CD4-positive, alpha-beta memory T cell (primary cell): ENCODE results near the gene GATAD2B. TPM values are rescaled to one million over a fixed set of nuclear protein-coding genes. Genes with fewer than 3 reads are reported as not detected.
A peak's percentile ranks its signal among the peaks of the same experiment; 100 is the strongest.

Experiments used
- CTCF ChIA-PET: fragments of 350-600 bp; sonication (Branson Sonifier 250); formaldehyde crosslinking; loops from one replicate; lab custom pipeline; 2021; ENCODE audit warnings: inconsistent platforms; ENCODE audit not compliant: partially characterized antibody; lab: Charles Lee
- POLR2A ChIA-PET: fragments of 350-600 bp; sonication (Branson Sonifier 250); formaldehyde crosslinking; loops from one replicate; lab custom pipeline; 2021; ENCODE audit not compliant: partially characterized antibody; lab: Charles Lee
- DNase-seq, 5 donors: peaks; one replicate each; pipeline versions ENCODE4 v3.0.0 to v3.0.0-alpha.2; 2020 to 2022; ENCODE audit warnings: mixed read lengths in 1 of 5
- H3K27ac ChIP-seq: one replicate; pipeline ENCODE4 v1.7.0; 2013; ENCODE audit warnings: low read depth, low read length
- H3K27me3 ChIP-seq: 2 replicates; pipeline ENCODE4 v1.7.0; 2013; ENCODE audit warnings: mild to moderate bottlenecking, low read length, moderate library complexity; ENCODE audit not compliant: insufficient read depth
- H3K36me3 ChIP-seq: 2 replicates; pipeline ENCODE4 v1.7.0; 2013; ENCODE audit warnings: mild to moderate bottlenecking, low read length, moderate library complexity; ENCODE audit not compliant: insufficient read depth
- H3K4me1 ChIP-seq: 2 replicates; pipeline ENCODE4 v1.7.0; 2013; ENCODE audit warnings: mild to moderate bottlenecking, low read length, moderate library complexity; ENCODE audit not compliant: insufficient read depth
- H3K4me3 ChIP-seq, 2 donors: one replicate each; pipeline ENCODE4 v1.7.0; 2013; ENCODE audit warnings: low read length in 2 of 2, mild to moderate bottlenecking in 1 of 2
- H3K9me3 ChIP-seq, 2 donors: one replicate each; pipeline ENCODE4 v1.7.0; 2013; ENCODE audit warnings: low read length in 2 of 2, control low read depth in 1 of 2; ENCODE audit not compliant: control insufficient read depth in 1 of 2
- H3K27ac Mint-ChIP-seq, 7 donors: one replicate each; pipeline ENCODE4 v1.8.0; 2020 to 2021; ENCODE audit warnings: mixed read lengths in 7 of 7, mild to moderate bottlenecking in 6 of 7, inconsistent platforms in 3 of 7, moderate library complexity in 3 of 7
- H3K27me3 Mint-ChIP-seq, 2 donors: one replicate each; pipeline ENCODE4 v1.8.0; 2020 to 2021; ENCODE audit warnings: mixed read lengths in 2 of 2
- H3K36me3 Mint-ChIP-seq, 2 donors: one replicate each; pipeline ENCODE4 v1.8.0; 2020 to 2021; ENCODE audit warnings: mixed read lengths in 2 of 2, inconsistent platforms in 1 of 2, mild to moderate bottlenecking in 1 of 2
- H3K4me1 Mint-ChIP-seq, 4 donors: one replicate each; pipeline ENCODE4 v1.8.0; 2020 to 2021; ENCODE audit warnings: mixed read lengths in 4 of 4, mild to moderate bottlenecking in 1 of 4
- H3K4me3 Mint-ChIP-seq, 8 donors: one replicate each; pipeline ENCODE4 v1.8.0; 2020 to 2021; ENCODE audit warnings: mixed read lengths in 8 of 8, mild to moderate bottlenecking in 7 of 8, moderate library complexity in 6 of 8, inconsistent platforms in 3 of 8
- H3K9me3 Mint-ChIP-seq, 8 donors: one replicate each; pipeline ENCODE4 v1.8.0; 2020 to 2021; ENCODE audit warnings: mixed read lengths in 8 of 8, mild to moderate bottlenecking in 5 of 8, inconsistent platforms in 3 of 8, moderate library complexity in 1 of 8
- intact Hi-C: fragments of 100-400 bp; cut with micrococcal nuclease; formaldehyde crosslinking; loops from one replicate; pipeline ENCODE4 v1.15.1; 2023
- polyA plus RNA-seq, 2 donors: library from polyadenylated mRNA; unstranded; fragments of 300-500 nt; fragmentation: Illumina TruSeq; gene quantifications; one replicate each; pipeline ENCODE4 v1.2.3, GENCODE V29; 2021
- total RNA-seq, 2 experiments: library from RNA; stranded (reverse); gene quantifications; one replicate each; pipeline ENCODE4 v1.2.3, GENCODE V29; 2021

GATAD2B gene
- total and polyA plus RNA-seq, 4 experiments from 2014 or later = 1.8 to 104 (median 51.3) TPM

- H3K4me3 Mint-ChIP-seq = no peak overlapping the region
- CTCF ChIA-PET = interaction anchor here (0.6 to 9.6 kb wide), 20 partner anchors 9 to 474 kb away, joined by 3 to 169 read pairs (median 4); partner anchors contain the start of genes CREB3L4, DENND4B, GATAD2B and JTB
Measured at GRCh38 chr1:153796786-153797659, 125.7 kb downstream of the GATAD2B start.

GRCh38 chr1:153795934-153796785 lies 126.6 kb downstream of the GATAD2B start:
- H3K36me3 Mint-ChIP-seq = no peaks in the 10 kb centered on the region
- DNase-seq = no peak
- peak overlapping the region in 2 of 7 donors; percentile 65 to 79 for H3K27ac Mint-ChIP-seq
- no peak overlapping the region for H3K4me3 Mint-ChIP-seq
- ChIA-PET POLR2A (interaction anchor here (0.9 to 3.6 kb wide), 6 partner anchors 13 to 194 kb away, joined by 3 to 17 read pairs (median 10); partner anchors contain the start of genes DENND4B, GATAD2B, RAB13 and RPS27), CTCF (interaction anchor here (0.6 to 9.6 kb wide), 17 partner anchors 9 to 475 kb away, joined by 3 to 169 read pairs (median 4); partner anchors contain the start of genes DENND4B, GATAD2B, JTB and RAB13)
- Histone ChIP-seq H3K4me3 (no peak overlapping the region), H3K27me3 (no peaks in the 10 kb centered on the region), H3K36me3 (no peaks in the 10 kb centered on the region), H3K9me3 (no peaks in the 10 kb centered on the region), H3K4me1 (no peaks in the 10 kb centered on the region), H3K27ac (no peak overlapping the region)
- no peaks in the 10 kb centered on the region for H3K27me3 Mint-ChIP-seq
- H3K9me3 Mint-ChIP-seq = no peaks in the 10 kb centered on the region
- peaks cover under 1 to 11% (median 7%) of the 10 kb centered on the region in 4 donors for H3K4me1 Mint-ChIP-seq
- intact Hi-C loops = no loop called here

More at GRCh38 chr1:153796786-153797659, 125.7 kb downstream of the GATAD2B start:
- no peaks in the 10 kb centered on the region for H3K36me3 ChIP-seq
- POLR2A ChIA-PET = interaction anchor here (1.1 to 3.6 kb wide), 6 partner anchors 21 to 193 kb away, joined by 3 to 17 read pairs (median 10); partner anchors contain the start of genes DENND4B, GATAD2B, RAB13 and RPS27
- H3K27me3 Mint-ChIP-seq = no peaks in the 10 kb centered on the region
- H3K4me1 ChIP-seq = no peaks in the 10 kb centered on the region
- H3K27ac Mint-ChIP-seq = peak overlapping the region; percentile 8 to 79 (median 65)
- no peak overlapping the region for H3K4me3 ChIP-seq
- H3K27ac ChIP-seq = no peak overlapping the region
- DNase-seq = peak; percentile 76 to 85 (median 80)
- H3K36me3 Mint-ChIP-seq = no peaks in the 10 kb centered on the region
- no peaks in the 10 kb centered on the region for H3K27me3 ChIP-seq
- H3K4me1 Mint-ChIP-seq = peaks cover 0 to 16% (median 8%) of the 10 kb centered on the region in 4 donors
- intact Hi-C loops = loop anchor here (1.0 kb wide), 4 partner anchors 120 to 475 kb away; partner anchors contain the start of genes DENND4B, HAX1 and RAB13
- H3K9me3 ChIP-seq = no peaks in the 10 kb centered on the region
- no peaks in the 10 kb centered on the region for H3K9me3 Mint-ChIP-seq

GRCh38 chr1:153795330-153795837 lies 127.4 kb downstream of the GATAD2B start:
- H3K9me3 ChIP-seq = no peaks in the 10 kb centered on the region
- no peak overlapping the region for H3K4me3 ChIP-seq
- CTCF ChIA-PET = interaction anchor here (1.8 to 9.6 kb wide), 2 partner anchors 11 to 192 kb away, joined by 5 to 169 read pairs; partner anchors contain the start of genes RAB13 and RPS27
- intact Hi-C loops = no loop called here
- POLR2A ChIA-PET = interaction anchor here (0.9 to 2.5 kb wide), 2 partner anchors 12 to 195 kb away, joined by 3 to 16 read pairs; partner anchors contain the start of gene RPS27
- no peaks in the 10 kb centered on the region for H3K36me3 Mint-ChIP-seq
- H3K4me1 ChIP-seq = no peaks in the 10 kb centered on the region
- DNase-seq = no peak
- no peaks in the 10 kb centered on the region for H3K27me3 Mint-ChIP-seq
- H3K36me3 ChIP-seq = no peaks in the 10 kb centered on the region
- H3K27me3 ChIP-seq = no peaks in the 10 kb centered on the region
- no peaks in the 10 kb centered on the region for H3K9me3 Mint-ChIP-seq
- no peak overlapping the region for H3K27ac ChIP-seq
- no peak overlapping the region for H3K4me3 Mint-ChIP-seq
- peaks cover 7 to 18% (median 11%) of the 10 kb centered on the region in 4 donors for H3K4me1 Mint-ChIP-seq
- H3K27ac Mint-ChIP-seq = no peak overlapping the region

GRCh38 chr1:153794624-153795329 lies 128.0 kb downstream of the GATAD2B start:
- Histone ChIP-seq H3K27ac (no peak overlapping the region), H3K27me3 (no peaks in the 10 kb centered on the region), H3K4me3 (no peak overlapping the region), H3K36me3 (no peaks in the 10 kb centered on the region), H3K9me3 (no peaks in the 10 kb centered on the region), H3K4me1 (peaks cover 6% of the 10 kb centered on the region)
- H3K27me3 Mint-ChIP-seq = peaks cover 0 to 4% of the 10 kb centered on the region in 2 donors
- intact Hi-C loops = no loop called here
- H3K36me3 Mint-ChIP-seq = no peaks in the 10 kb centered on the region
- no peak for DNase-seq
- POLR2A ChIA-PET = interaction anchor here (1.3 to 1.6 kb wide), 2 partner anchors 12 to 192 kb away, joined by 3 to 4 read pairs; partner anchors contain the start of gene RAB13
- peak overlapping the region in 1 of 7 donors; percentile 10 for H3K27ac Mint-ChIP-seq
- H3K4me3 Mint-ChIP-seq = no peak overlapping the region
- CTCF ChIA-PET = interaction anchor here (9.6 kb wide), 1 partner anchor 193 kb away, joined by 169 read pairs; the partner anchor contains the start of genes RAB13 and RPS27
- H3K4me1 Mint-ChIP-seq = peaks cover 11 to 24% (median 16%) of the 10 kb centered on the region in 4 donors
- H3K9me3 Mint-ChIP-seq = no peaks in the 10 kb centered on the region

- H3K4me3 Mint-ChIP-seq = peak overlapping the region in 1 of 8 donors; percentile 9
- Histone ChIP-seq H3K27ac (no peak overlapping the region), H3K4me1 (peaks cover 12% of the 10 kb centered on the region), H3K4me3 (no peak overlapping the region), H3K9me3 (no peaks in the 10 kb centered on the region), H3K27me3 (no peaks in the 10 kb centered on the region), H3K36me3 (no peaks in the 10 kb centered on the region)
- H3K27me3 Mint-ChIP-seq = peaks cover 0 to 4% of the 10 kb centered on the region in 2 donors
- H3K4me1 Mint-ChIP-seq = peaks cover 13 to 28% (median 18%) of the 10 kb centered on the region in 4 donors
- H3K36me3 Mint-ChIP-seq = no peaks in the 10 kb centered on the region
- CTCF ChIA-PET = interaction anchor here (1.3 to 9.6 kb wide), 2 partner anchors 192 to 194 kb away, joined by 5 to 169 read pairs; partner anchors contain the start of genes RAB13 and RPS27
- H3K27ac Mint-ChIP-seq = no peak overlapping the region
- POLR2A ChIA-PET = interaction anchor here (1.3 to 1.6 kb wide), 2 partner anchors 11 to 193 kb away, joined by 3 to 4 read pairs; partner anchors contain the start of gene RAB13
- no peaks in the 10 kb centered on the region for H3K9me3 Mint-ChIP-seq
- intact Hi-C loops = no loop called here
- DNase-seq = no peak
Measured at GRCh38 chr1:153793973-153794615, 128.7 kb downstream of the GATAD2B start.
